CD4-positive, alpha-beta T cell treated with Interleukin-1 beta for 1 hour (primary cell): Measurements from ENCODE around the gene NHLRC4.

Experiments used
- DNase-seq, 2 donors: peaks; one replicate each; pipeline ENCODE4 v3.0.0-alpha.2; 2020 to 2022

Gene NHLRC4

DNA sequence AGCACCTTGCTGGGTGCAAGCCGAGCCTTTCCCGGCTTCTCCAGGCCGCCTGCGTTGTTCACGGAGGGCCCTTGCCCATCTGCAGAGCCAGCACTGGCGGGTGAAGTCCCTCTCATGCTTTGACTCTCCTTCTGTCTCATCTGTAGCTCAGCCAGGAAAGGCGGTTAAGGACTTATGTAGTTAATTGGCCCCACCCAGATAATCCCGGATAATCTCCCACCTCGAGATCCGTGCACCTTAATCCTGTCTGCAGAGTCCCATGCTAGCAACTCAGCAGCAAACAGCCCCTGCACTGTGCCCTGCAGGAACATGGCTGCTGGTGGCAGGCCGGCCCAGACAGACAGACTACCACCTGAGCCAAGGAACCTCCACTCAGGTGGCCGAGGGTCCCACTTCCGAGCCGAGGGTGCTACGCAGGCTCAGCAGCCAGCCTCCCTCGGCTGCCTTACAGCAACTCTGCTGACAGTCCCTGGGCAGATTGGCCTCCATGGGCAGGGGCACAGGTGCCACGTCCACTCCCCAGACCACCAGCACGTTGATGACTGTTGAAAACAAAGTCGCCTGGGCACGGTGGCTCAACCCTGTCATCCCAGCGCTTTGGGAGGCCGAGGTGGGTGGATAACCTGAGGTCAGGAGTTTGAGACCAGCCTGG, 40.0 kb downstream of the NHLRC4 start:
- no peak for DNase-seq

- DNase-seq = no peak
Observed at GRCh38 chr16:608019-608418, 41.2 kb downstream of the NHLRC4 start.

GRCh38 chr16:609316-609715, 42.5 kb downstream of the NHLRC4 start:
- DNase-seq = no peak

- DNase-seq = no peak
Observed at GRCh38 chr16:609984-610383, 43.2 kb downstream of the NHLRC4 start.

DNA sequence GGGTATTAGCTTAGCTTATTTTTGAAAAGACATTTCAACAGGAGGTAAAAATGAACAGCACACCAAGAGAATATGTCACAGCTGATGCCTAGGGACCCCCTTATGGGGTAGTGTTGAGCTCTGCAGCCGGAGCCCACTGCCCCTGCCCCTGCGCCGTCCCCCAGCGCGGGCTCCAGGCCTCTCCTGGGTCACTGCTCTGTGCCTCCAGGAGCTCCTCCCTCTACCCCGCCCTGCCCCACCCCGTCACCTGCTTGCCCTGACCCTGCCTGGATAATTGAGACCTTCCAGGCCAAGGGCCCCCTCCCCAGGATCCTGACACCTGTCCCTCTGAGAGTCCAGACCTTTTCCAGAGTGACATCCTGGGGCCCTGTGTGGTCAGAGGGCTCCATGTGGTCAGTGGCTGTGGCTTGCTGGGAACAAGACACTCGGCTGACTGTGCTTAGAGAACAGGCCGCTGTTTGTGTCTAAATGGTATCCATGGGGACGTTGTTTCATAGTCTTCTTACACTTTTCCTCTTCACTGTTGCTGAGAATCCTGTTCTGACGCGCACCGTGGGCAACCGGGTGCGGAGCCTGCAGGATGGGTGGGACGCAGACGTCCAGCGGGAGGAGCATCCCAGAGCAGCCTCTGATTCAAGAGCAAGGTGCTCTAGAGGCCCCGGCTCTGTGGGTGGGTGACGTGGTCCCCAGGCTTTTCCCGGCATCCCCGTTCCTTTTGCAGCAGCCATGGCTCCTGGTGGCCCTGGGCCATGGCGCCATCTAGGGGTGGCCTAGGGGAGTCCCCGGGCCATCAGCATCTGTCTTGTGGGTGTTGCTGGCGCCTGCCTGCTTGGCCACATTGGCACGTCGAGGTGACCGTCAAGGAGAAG, 43.9 kb downstream of the NHLRC4 start:
- peak; percentile 48 to 59 for DNase-seq

DNA sequence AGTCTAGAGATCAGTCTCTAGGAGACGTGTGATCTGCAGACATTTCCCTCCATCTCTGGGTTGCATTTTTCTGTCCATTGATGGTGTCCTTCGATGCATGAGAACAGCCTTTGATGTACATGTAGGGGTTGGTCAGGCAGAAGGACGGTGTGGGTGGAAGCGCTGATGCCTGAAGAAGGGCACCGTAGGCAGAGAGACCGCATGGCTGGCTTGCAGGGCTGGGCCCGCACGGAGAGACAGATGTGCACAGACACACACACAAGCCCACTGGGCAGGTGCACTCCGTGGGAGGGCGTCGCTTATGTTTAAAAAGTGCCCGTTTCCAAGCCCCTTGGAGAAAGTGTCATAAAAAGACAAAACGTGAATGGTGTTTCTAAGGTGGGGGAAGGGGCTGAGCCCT, 48.3 kb downstream of the NHLRC4 start:
- no peak for DNase-seq

DNA sequence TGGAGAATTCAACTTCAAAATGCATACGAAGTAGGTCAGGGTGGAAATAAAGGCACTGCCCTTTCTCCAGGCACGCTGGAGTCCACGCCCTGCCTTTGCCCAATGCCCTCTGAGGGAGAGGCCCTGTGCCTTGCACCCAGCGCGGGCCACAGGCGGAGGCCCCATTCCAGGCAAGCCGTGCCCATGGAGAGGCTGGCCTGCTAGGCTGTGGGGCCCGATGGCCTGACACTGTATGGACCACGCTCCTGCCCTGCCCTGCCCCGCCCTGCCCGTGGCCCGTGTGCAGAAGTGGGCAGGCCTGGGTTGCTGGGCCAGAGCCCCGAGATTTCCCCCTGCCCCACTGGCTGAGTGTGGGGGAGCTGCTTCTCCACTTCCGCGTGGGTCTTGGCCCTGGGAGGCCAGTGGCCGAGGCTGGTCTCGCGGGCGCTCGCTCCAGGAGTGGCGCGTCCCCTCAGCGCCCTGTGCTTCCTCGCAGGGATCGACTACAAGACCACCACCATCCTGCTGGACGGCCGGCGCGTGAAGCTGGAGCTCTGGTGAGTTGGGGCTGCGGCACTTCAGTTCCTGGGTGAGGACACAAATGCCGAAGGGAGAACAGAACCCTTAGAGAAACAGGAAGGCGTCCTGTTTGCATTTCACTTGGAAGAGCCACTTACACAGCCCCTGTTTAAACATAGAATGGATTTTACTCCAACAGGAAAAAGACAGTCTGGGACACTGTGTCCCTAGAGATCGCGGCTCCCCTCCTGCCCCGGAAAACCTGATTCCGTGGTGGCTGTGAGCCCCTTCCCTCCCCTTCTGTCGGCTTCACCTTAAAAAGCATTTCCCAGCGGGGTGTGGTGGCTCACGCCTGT, 50.2 kb downstream of the NHLRC4 start:
- DNase-seq = no peak

- DNase-seq = no peak
Observed at GRCh38 chr16:617855-618254, 51.0 kb downstream of the NHLRC4 start.
